Upper lobe of left lung (tissue), 4 donors: ENCODE results near the gene ST7.

Experiments used
- CTCF ChIP-seq, 6 experiments: fragments of 450-650 bp in 4 of 6; fragments of 200-600 bp in 2 of 6; sonication (generic) in 2 of 6; IDR thresholded peaks; one replicate each; pipeline ENCODE4 v1.5.1; 2016 to 2019; ENCODE audit warnings: antibody characterized with exemption in 6 of 6
- POLR2A ChIP-seq, 4 donors: fragments of 450-650 bp; IDR thresholded peaks; one replicate each; pipeline ENCODE4 v1.5.1; 2016 to 2017; ENCODE audit warnings: antibody characterized with exemption in 4 of 4, mild to moderate bottlenecking in 2 of 4

DNA sequence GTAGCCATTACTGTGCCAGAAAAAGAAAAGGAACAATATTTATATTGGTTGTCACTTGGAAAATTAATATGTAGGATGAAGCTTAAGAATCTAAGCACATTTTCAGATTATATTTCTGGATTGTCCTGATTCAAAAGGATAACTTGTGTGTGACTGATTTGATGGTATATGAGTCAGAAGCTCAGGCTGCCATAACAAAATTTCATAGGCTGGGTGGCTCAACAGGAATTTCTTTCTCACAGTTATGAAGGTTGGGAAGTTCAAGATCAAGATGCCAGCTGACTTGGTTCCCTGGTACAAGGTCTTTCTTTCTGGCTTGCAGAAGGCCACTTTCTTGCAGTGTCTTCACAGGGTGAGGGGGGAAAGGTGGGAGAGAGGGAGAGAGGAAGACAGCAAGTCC is 108.5 kb downstream of the ST7 start:
- no peak for TF ChIP-seq CTCF (IDR thresholded peaks at IDR 0.05)
- no peak for TF ChIP-seq POLR2A (IDR thresholded peaks at IDR 0.05)
